ENCODE measurements around the gene MCF2L.

- TF ChIP-seq CTCF (IDR thresholded peaks at IDR 0.05) (no peak), POLR2A (IDR thresholded peaks at IDR 0.05) (no peak)
Measured at GRCh38 chr13:113141601-113141970, 172.6 kb downstream of the MCF2L start.

All from body of pancreas (tissue), 4 donors.